Smooth muscle cell (in vitro differentiated cells): ENCODE data around the gene ERAP2. TPM values are rescaled to one million over a fixed set of nuclear protein-coding genes. Genes with fewer than 3 reads are reported as not detected.
A peak's percentile ranks its signal among the peaks of the same experiment; 100 is the strongest.

Experiments used
- DNase-seq: peaks from one replicate; lab custom pipeline; 2025; ENCODE audit not compliant: unreplicated experiment; lab: John Stamatoyannopoulos, UW
- H2AFZ ChIP-seq: fragments of 200-600 bp; sonication (generic); 2 replicates; pipeline ENCODE4 v1.6.0; 2016; ENCODE audit warnings: antibody characterized with exemption, low read depth, mild to moderate bottlenecking
- H3F3A ChIP-seq: fragments of 200-600 bp; sonication (generic); 2 replicates; pipeline ENCODE4 v1.6.0; 2017; ENCODE audit warnings: antibody characterized with exemption, low read depth
- H3K27ac ChIP-seq: fragments of 200-600 bp; sonication (generic); 2 replicates; pipeline ENCODE4 v1.5.1; 2016; ENCODE audit warnings: low read depth, mild to moderate bottlenecking
- H3K27me3 ChIP-seq: fragments of 200-600 bp; sonication (generic); 2 replicates; pipeline ENCODE4 v1.6.1; 2016; ENCODE audit warnings: low read depth, mild to moderate bottlenecking
- H3K36me3 ChIP-seq: fragments of 200-600 bp; sonication (generic); 2 replicates; pipeline ENCODE4 v1.5.1; 2016; ENCODE audit warnings: low read depth
- H3K4me1 ChIP-seq: fragments of 200-600 bp; sonication (generic); 2 replicates; pipeline ENCODE4 v1.5.1; 2016; ENCODE audit warnings: low read depth
- H3K4me2 ChIP-seq: fragments of 200-600 bp; sonication (generic); 2 replicates; pipeline ENCODE4 v1.6.0; 2016; ENCODE audit warnings: mild to moderate bottlenecking
- H3K4me3 ChIP-seq: fragments of 200-600 bp; sonication (generic); 2 replicates; pipeline ENCODE4 v1.5.1; 2016; ENCODE audit warnings: mild to moderate bottlenecking
- H3K79me2 ChIP-seq: fragments of 200-600 bp; sonication (generic); 2 replicates; pipeline ENCODE4 v1.6.0; 2016; ENCODE audit warnings: low read depth, mild to moderate bottlenecking
- H3K9ac ChIP-seq: fragments of 200-600 bp; sonication (generic); 2 replicates; pipeline ENCODE4 v1.6.0; 2016; ENCODE audit warnings: low read depth
- H3K9me3 ChIP-seq: fragments of 200-600 bp; sonication (generic); replicated peaks from 2 replicates; pipeline ENCODE4 v1.5.1; 2016; ENCODE audit warnings: low read depth
- H4K20me1 ChIP-seq: fragments of 200-600 bp; sonication (generic); 2 replicates; pipeline ENCODE4 v1.6.0; 2016; ENCODE audit warnings: low read depth
- CTCF ChIP-seq: fragments of 200-600 bp; sonication (generic); IDR thresholded peaks from 2 replicates; pipeline ENCODE4 v1.5.1; 2017; ENCODE audit warnings: borderline replicate concordance, mild to moderate bottlenecking, antibody characterized with exemption; ENCODE audit not compliant: insufficient read depth, poor library complexity, severe bottlenecking
- WGBS: methylation state at CpG from one replicate; pipeline ENCODE4 v1.1.7; 2016; ENCODE audit warnings: low lambda C conversion rate; 5-methylcytosine and 5-hydroxymethylcytosine counted together
- polyA plus RNA-seq: library from polyadenylated mRNA; unstranded; fragments of >200 nt; fragmentation: Nextera tagmentation; extraction: Ambion mirVana; gene quantifications from 2 replicates; pipeline ENCODE4 v1.2.1, GENCODE V29; 2016
- total RNA-seq: library from RNA; depleted of rRNA; stranded (reverse); fragments of >200 nt; gene quantifications from 2 replicates; pipeline ENCODE4 v1.2.3, GENCODE V29; 2014

Gene ERAP2
- total and polyA plus RNA-seq, 2 experiments from 2014 or later, result 0.72 TPM; not detected in 1

GRCh38 chr5:96958977-96959376, 82.7 kb downstream of the ERAP2 start:
- Histone ChIP-seq H3K4me1 (peaks cover 15% of the 10 kb centered on the region), H2AFZ (no peak overlapping the region), H3K9me3 (no peaks in the 10 kb centered on the region), H3K4me3 (no peak overlapping the region), H3K27ac (no peak overlapping the region), H3K36me3 (no peaks in the 10 kb centered on the region), H3K4me2 (no peak overlapping the region), H4K20me1 (peaks cover 33% of the 10 kb centered on the region), H3F3A (peaks cover 11% of the 10 kb centered on the region), H3K79me2 (peaks cover 74% of the 10 kb centered on the region), H3K27me3 (no peaks in the 10 kb centered on the region), H3K9ac (no peak overlapping the region)
- WGBS, result 90% methylated on average over 5 of the region's 5 CpGs
- no peak for TF ChIP-seq CTCF
- no peak for DNase-seq

- Histone ChIP-seq H3K4me1 (peaks cover 15% of the 10 kb centered on the region), H3K4me2 (peak overlapping the region; percentile 20), H3K27me3 (no peaks in the 10 kb centered on the region), H3F3A (peaks cover 11% of the 10 kb centered on the region), H3K4me3 (no peak overlapping the region), H3K36me3 (no peaks in the 10 kb centered on the region), H2AFZ (no peak overlapping the region), H4K20me1 (peaks cover 21% of the 10 kb centered on the region), H3K9ac (no peak overlapping the region), H3K27ac (peak overlapping the region; percentile 6), H3K9me3 (no peaks in the 10 kb centered on the region), H3K79me2 (peaks cover 78% of the 10 kb centered on the region)
- 81% methylated on average over 1 of the region's 1 CpG for WGBS
- no peak for DNase-seq
- no peak for TF ChIP-seq CTCF
Observed at GRCh38 chr5:96961053-96961452, 84.8 kb downstream of the ERAP2 start.

- DNase-seq, result no peak
- TF ChIP-seq CTCF, result no peak
- 21% methylated on average over 4 of the region's 4 CpGs for WGBS
- Histone ChIP-seq H3K36me3 (no peaks in the 10 kb centered on the region), H3K9ac (no peak overlapping the region), H2AFZ (peak overlapping the region; percentile 73), H3K9me3 (no peaks in the 10 kb centered on the region), H3K27me3 (no peaks in the 10 kb centered on the region), H3K27ac (peak overlapping the region; percentile 79), H3K79me2 (peaks cover 74% of the 10 kb centered on the region), H3F3A (peaks cover 10% of the 10 kb centered on the region), H3K4me3 (no peak overlapping the region), H3K4me2 (peak overlapping the region; percentile 27), H3K4me1 (peaks cover 10% of the 10 kb centered on the region), H4K20me1 (peaks cover 10% of the 10 kb centered on the region)
Observed at GRCh38 chr5:96962540-96962991, 86.3 kb downstream of the ERAP2 start.

- no peaks in the 10 kb centered on the region for H3K27me3 ChIP-seq
- WGBS, result 6% methylated on average over 3 of the region's 3 CpGs
- H3K27ac ChIP-seq, result peak overlapping the region; percentile 79
- H3K79me2 ChIP-seq, result peaks cover 68% of the 10 kb centered on the region
- peaks cover 15% of the 10 kb centered on the region for H3F3A ChIP-seq
- H3K4me2 ChIP-seq, result peak overlapping the region; percentile 27
- DNase-seq, result no peak
- H3K9me3 ChIP-seq, result no peaks in the 10 kb centered on the region
- H3K36me3 ChIP-seq, result no peaks in the 10 kb centered on the region
- no peak for TF ChIP-seq CTCF
- no peak overlapping the region for H3K9ac ChIP-seq
- no peak overlapping the region for H2AFZ ChIP-seq
- H3K4me3 ChIP-seq, result no peak overlapping the region
- H4K20me1 ChIP-seq, result peaks cover 4% of the 10 kb centered on the region
- peaks cover 12% of the 10 kb centered on the region for H3K4me1 ChIP-seq
Observed at GRCh38 chr5:96963267-96963666, 87.0 kb downstream of the ERAP2 start.
